Fibroblast of lung (primary cell): ENCODE results near the gene NAA60. TPM values are rescaled to one million over a fixed set of nuclear protein-coding genes. Genes with fewer than 3 reads are reported as not detected.

Experiments
- DNase-seq, 2 donors: peaks; one replicate each; pipeline versions ENCODE4 v3.0.0 to v3.0.0-alpha.2; 2010; ENCODE audit warnings: low read depth in 2 of 2
- H2AFZ ChIP-seq: 2 replicates; pipeline ENCODE4 v1.5.1; 2012; ENCODE audit warnings: low read length, control low read depth, inconsistent platforms
- H3K27ac ChIP-seq: 2 replicates; pipeline ENCODE4 v1.5.1; 2011; ENCODE audit warnings: low read length, control low read depth; ENCODE audit not compliant: insufficient read depth
- H3K27me3 ChIP-seq: 2 replicates; pipeline ENCODE4 v1.5.1; 2011; ENCODE audit warnings: mild to moderate bottlenecking, low read length; ENCODE audit not compliant: control insufficient read depth, insufficient read depth
- H3K36me3 ChIP-seq: 2 replicates; pipeline ENCODE4 v1.5.1; 2011; ENCODE audit warnings: low read length; ENCODE audit not compliant: control insufficient read depth, insufficient read depth
- H3K4me1 ChIP-seq: 2 replicates; pipeline ENCODE4 v1.5.1; 2011; ENCODE audit warnings: low read length; ENCODE audit not compliant: control insufficient read depth, insufficient read depth; ENCODE audit errors: extremely low read depth
- H3K4me2 ChIP-seq: 2 replicates; pipeline ENCODE4 v1.5.1; 2011; ENCODE audit warnings: low read length, control low read depth; ENCODE audit not compliant: insufficient read depth; ENCODE audit errors: extremely low read depth
- H3K4me3 ChIP-seq, 4 experiments: fragments of 200-600 bp in 1 of 4; sonication (generic) in 1 of 4; replicated peaks in 1 of 4; 2 replicates each; pipeline ENCODE4 v1.5.1; 2011 to 2016; ENCODE audit warnings: low read length in 4 of 4, low read depth in 3 of 4, mild to moderate bottlenecking in 3 of 4, control low read depth in 2 of 4, inconsistent platforms in 1 of 4, mixed read lengths in 1 of 4; ENCODE audit not compliant: insufficient read depth in 1 of 4; ENCODE audit errors: control extremely low read depth in 1 of 4
- H3K79me2 ChIP-seq: 2 replicates; pipeline ENCODE4 v1.5.1; 2012; ENCODE audit warnings: mild to moderate bottlenecking, low read length, inconsistent platforms; ENCODE audit not compliant: control insufficient read depth, insufficient read depth
- H3K9ac ChIP-seq: 2 replicates; pipeline ENCODE4 v1.5.1; 2011; ENCODE audit warnings: mild to moderate bottlenecking, low read length, control low read depth; ENCODE audit not compliant: insufficient read depth
- H3K9me3 ChIP-seq: 2 replicates; pipeline ENCODE4 v1.5.1; 2012; ENCODE audit warnings: low read depth, low read length; ENCODE audit not compliant: control insufficient read depth, insufficient read depth
- H4K20me1 ChIP-seq: 2 replicates; pipeline ENCODE4 v1.5.1; 2011; ENCODE audit warnings: low read length; ENCODE audit not compliant: control insufficient read depth, insufficient read depth; ENCODE audit errors: extremely low read depth
- EZH2 ChIP-seq: IDR thresholded peaks from 2 replicates; pipeline ENCODE4 v1.5.1; 2012; ENCODE audit warnings: low read length, control low read depth, mild to moderate bottlenecking; ENCODE audit errors: missing control alignments
- polyA plus RNA-seq, 2 donors: library from polyadenylated mRNA; depleted of rRNA in 1 of 2; stranded (reverse) in 1 of 2; unstranded in 1 of 2; fragments of >200 nt; gene quantifications; 2 replicates each; pipeline ENCODE4 v1.2.1, GENCODE V29; 2011 to 2012; ENCODE audit warnings: missing spikeins in 1 of 2
- total RNA-seq: library from RNA; depleted of rRNA; stranded (reverse); fragments of >200 nt; gene quantifications from 2 replicates; pipeline ENCODE4 v1.2.1, GENCODE V29; 2014
- TF ChIP-seq, protein P1 (sequence below), 2 donors: IDR thresholded peaks in 1 of 2; conservative IDR thresholded peaks in 1 of 2; 1 replicate in 1 of 2; 2 replicates in 1 of 2; pipeline ENCODE4 v1.5.1; 2011 to 2012; ENCODE audit warnings: low read length in 2 of 2, control low read depth in 1 of 2, inconsistent platforms in 1 of 2, low read depth in 1 of 2, mild to moderate bottlenecking in 1 of 2

The NAA60 gene
- total and polyA plus RNA-seq, 2 donors (not counting 1 experiment from before 2014, with no cell fraction given) = 12.6 to 33.6 TPM

DNA sequence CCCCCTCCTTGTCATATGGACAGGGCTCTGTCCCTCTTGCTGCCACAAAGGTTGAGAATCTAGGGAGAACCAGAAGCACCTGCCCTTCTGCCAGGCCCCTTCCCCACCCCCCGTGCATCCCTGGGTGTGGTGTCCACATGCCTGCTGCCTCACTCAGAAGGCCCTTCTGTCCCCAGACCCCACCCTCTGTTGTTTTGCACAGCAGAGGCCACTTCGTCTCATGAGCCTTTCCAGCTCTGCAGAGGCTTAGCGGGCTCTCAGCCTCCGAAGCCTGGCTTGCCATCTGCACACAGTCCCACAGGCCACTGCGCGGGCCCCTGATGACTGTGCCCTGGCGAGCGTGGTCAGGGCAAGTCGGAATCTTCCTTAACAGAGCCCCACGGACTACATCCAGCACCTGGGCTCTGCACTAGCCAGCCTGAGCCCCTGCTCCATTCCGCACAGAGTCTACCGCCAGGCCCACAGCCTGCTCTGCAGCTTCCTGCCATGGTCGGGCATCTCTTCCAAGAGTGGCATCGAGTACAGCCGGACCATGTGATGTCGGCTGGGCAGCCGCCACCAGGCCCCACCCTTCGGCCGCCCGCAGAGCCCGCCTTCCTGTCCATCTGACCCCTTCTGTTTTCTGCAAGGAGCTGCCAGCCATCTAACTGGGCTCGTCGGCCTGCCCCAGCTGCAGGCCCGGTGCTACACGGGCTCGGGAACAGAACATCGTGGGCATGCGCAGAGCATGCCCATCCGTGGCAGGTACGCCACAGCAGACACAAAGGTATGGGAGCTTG, 41.0 kb downstream of the NAA60 start:
- no peak overlapping the region for H3K27ac ChIP-seq
- no peak overlapping the region for H3K4me2 ChIP-seq
- no peaks in the 10 kb centered on the region for H3K79me2 ChIP-seq
- H3K4me3 ChIP-seq = no peak overlapping the region
- H3K27me3 ChIP-seq = no peaks in the 10 kb centered on the region
- no peak for DNase-seq
- H3K9me3 ChIP-seq = no peaks in the 10 kb centered on the region
- H2AFZ ChIP-seq = no peak overlapping the region
- H3K9ac ChIP-seq = no peak overlapping the region
- no peaks in the 10 kb centered on the region for H4K20me1 ChIP-seq
- peaks cover 24% of the 10 kb centered on the region for H3K36me3 ChIP-seq
- no peaks in the 10 kb centered on the region for H3K4me1 ChIP-seq
- no peak for TF ChIP-seq EZH2
- TF ChIP-seq, protein P1, sequence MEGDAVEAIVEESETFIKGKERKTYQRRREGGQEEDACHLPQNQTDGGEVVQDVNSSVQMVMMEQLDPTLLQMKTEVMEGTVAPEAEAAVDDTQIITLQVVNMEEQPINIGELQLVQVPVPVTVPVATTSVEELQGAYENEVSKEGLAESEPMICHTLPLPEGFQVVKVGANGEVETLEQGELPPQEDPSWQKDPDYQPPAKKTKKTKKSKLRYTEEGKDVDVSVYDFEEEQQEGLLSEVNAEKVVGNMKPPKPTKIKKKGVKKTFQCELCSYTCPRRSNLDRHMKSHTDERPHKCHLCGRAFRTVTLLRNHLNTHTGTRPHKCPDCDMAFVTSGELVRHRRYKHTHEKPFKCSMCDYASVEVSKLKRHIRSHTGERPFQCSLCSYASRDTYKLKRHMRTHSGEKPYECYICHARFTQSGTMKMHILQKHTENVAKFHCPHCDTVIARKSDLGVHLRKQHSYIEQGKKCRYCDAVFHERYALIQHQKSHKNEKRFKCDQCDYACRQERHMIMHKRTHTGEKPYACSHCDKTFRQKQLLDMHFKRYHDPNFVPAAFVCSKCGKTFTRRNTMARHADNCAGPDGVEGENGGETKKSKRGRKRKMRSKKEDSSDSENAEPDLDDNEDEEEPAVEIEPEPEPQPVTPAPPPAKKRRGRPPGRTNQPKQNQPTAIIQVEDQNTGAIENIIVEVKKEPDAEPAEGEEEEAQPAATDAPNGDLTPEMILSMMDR (conservative IDR thresholded peaks at IDR 0.05 in 1 of 2, IDR thresholded peaks at IDR 0.05 in 1 of 2; ENCODE audit: low read depth in 1 of 2, low read length in 2 of 2) = no peak

GRCh38 chr16:3485097-3485745, 41.7 kb downstream of the NAA60 start:
- Histone ChIP-seq H2AFZ (no peak overlapping the region), H3K4me3 (no peak overlapping the region), H3K27me3 (no peaks in the 10 kb centered on the region), H3K4me2 (no peak overlapping the region), H3K79me2 (no peaks in the 10 kb centered on the region), H3K9me3 (no peaks in the 10 kb centered on the region), H3K27ac (no peak overlapping the region), H4K20me1 (no peaks in the 10 kb centered on the region), H3K4me1 (no peaks in the 10 kb centered on the region), H3K36me3 (peaks cover 24% of the 10 kb centered on the region), H3K9ac (no peak overlapping the region)
- TF ChIP-seq EZH2 = no peak
- TF ChIP-seq, protein P1 (conservative IDR thresholded peaks at IDR 0.05 in 1 of 2, IDR thresholded peaks at IDR 0.05 in 1 of 2; ENCODE audit: low read depth in 1 of 2, low read length in 2 of 2) = no peak
- DNase-seq = no peak

- TF ChIP-seq, protein P1 (conservative IDR thresholded peaks at IDR 0.05 in 1 of 2, IDR thresholded peaks at IDR 0.05 in 1 of 2; ENCODE audit: low read depth in 1 of 2, low read length in 2 of 2) = no peak
- no peak for TF ChIP-seq EZH2
- no peak for DNase-seq
- H3K4me3 ChIP-seq = no peak overlapping the region
Observed at GRCh38 chr16:3485821-3486505, 42.5 kb downstream of the NAA60 start.

More at GRCh38 chr16:3485821-3486505, 42.5 kb downstream of the NAA60 start:
- no peaks in the 10 kb centered on the region for H3K79me2 ChIP-seq
- H2AFZ ChIP-seq = no peak overlapping the region
- H3K9me3 ChIP-seq = no peaks in the 10 kb centered on the region
- H4K20me1 ChIP-seq = no peaks in the 10 kb centered on the region
- H3K9ac ChIP-seq = no peak overlapping the region
- H3K27ac ChIP-seq = no peak overlapping the region
- no peak overlapping the region for H3K4me2 ChIP-seq
- no peaks in the 10 kb centered on the region for H3K27me3 ChIP-seq
- H3K36me3 ChIP-seq = peaks cover 24% of the 10 kb centered on the region
- H3K4me1 ChIP-seq = no peaks in the 10 kb centered on the region
